HG02642 (cell line): ENCODE data around the gene ACTR3.
"Not testable (repeated sequence)": the region's sequence is repeated elsewhere in the genome, so short reads cannot be mapped to it uniquely, and the experiment has no call there.

Experiments used
- ATAC-seq: cut with Tn5 transposase; IDR thresholded peaks from one replicate; pipeline ENCODE4 v1.9.1; 2021; ENCODE audit warnings: mild to moderate bottlenecking; ENCODE audit not compliant: unreplicated experiment, poor library complexity

The ACTR3 gene

GRCh38 chr2:113898081-113898480 is 8.2 kb downstream of the ACTR3 start:
- no peak for ATAC-seq

- no peak for ATAC-seq
Observed at GRCh38 chr2:113899166-113899565, 9.3 kb downstream of the ACTR3 start.

GRCh38 chr2:113901943-113902342 is 12.1 kb downstream of the ACTR3 start:
- ATAC-seq = no peak

GRCh38 chr2:113905886-113906285 is 16.0 kb downstream of the ACTR3 start:
- no peak for ATAC-seq

GRCh38 chr2:113906647-113907046 is 16.8 kb downstream of the ACTR3 start:
- no peak for ATAC-seq

GRCh38 chr2:113907297-113907696 is 17.4 kb downstream of the ACTR3 start:
- ATAC-seq = no peak

GRCh38 chr2:113910110-113910717 is 20.3 kb downstream of the ACTR3 start:
- ATAC-seq = no peak

- ATAC-seq = no peak
Observed at GRCh38 chr2:113910967-113911678, 21.2 kb downstream of the ACTR3 start.

GRCh38 chr2:113915082-113915819 is 25.4 kb downstream of the ACTR3 start:
- ATAC-seq = no peak

- no peak for ATAC-seq
Observed at GRCh38 chr2:113918229-113918628, 28.3 kb downstream of the ACTR3 start.

GRCh38 chr2:113920996-113921395 is 31.1 kb downstream of the ACTR3 start:
- ATAC-seq = no peak

- no peak for ATAC-seq
Observed at GRCh38 chr2:113922335-113922734, 32.4 kb downstream of the ACTR3 start.

- no peak for ATAC-seq
Observed at GRCh38 chr2:113922784-113923183, 32.9 kb downstream of the ACTR3 start.

GRCh38 chr2:113925884-113926283 is 36.0 kb downstream of the ACTR3 start:
- ATAC-seq = no peak

GRCh38 chr2:113926314-113926713 is 36.4 kb downstream of the ACTR3 start:
- no peak for ATAC-seq

- no peak for ATAC-seq
Observed at GRCh38 chr2:113930448-113930847, 40.6 kb downstream of the ACTR3 start.

GRCh38 chr2:113937501-113937900 is 47.6 kb downstream of the ACTR3 start:
- no peak for ATAC-seq

- ATAC-seq = no peak
Observed at GRCh38 chr2:113940891-113941290, 51.0 kb downstream of the ACTR3 start.

GRCh38 chr2:113945784-113946183 is 55.9 kb downstream of the ACTR3 start:
- ATAC-seq = not testable (repeated sequence)

- not testable (repeated sequence) for ATAC-seq
Observed at GRCh38 chr2:113950906-113951305, 61.0 kb downstream of the ACTR3 start.

GRCh38 chr2:113961000-113961399 is 71.1 kb downstream of the ACTR3 start:
- ATAC-seq = no peak
